Measurements from ENCODE around the gene CRLF1.
A peak's percentile ranks its signal among the peaks of the same experiment; 100 is the strongest.

The CRLF1 gene, protein sequence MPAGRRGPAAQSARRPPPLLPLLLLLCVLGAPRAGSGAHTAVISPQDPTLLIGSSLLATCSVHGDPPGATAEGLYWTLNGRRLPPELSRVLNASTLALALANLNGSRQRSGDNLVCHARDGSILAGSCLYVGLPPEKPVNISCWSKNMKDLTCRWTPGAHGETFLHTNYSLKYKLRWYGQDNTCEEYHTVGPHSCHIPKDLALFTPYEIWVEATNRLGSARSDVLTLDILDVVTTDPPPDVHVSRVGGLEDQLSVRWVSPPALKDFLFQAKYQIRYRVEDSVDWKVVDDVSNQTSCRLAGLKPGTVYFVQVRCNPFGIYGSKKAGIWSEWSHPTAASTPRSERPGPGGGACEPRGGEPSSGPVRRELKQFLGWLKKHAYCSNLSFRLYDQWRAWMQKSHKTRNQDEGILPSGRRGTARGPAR

DNA sequence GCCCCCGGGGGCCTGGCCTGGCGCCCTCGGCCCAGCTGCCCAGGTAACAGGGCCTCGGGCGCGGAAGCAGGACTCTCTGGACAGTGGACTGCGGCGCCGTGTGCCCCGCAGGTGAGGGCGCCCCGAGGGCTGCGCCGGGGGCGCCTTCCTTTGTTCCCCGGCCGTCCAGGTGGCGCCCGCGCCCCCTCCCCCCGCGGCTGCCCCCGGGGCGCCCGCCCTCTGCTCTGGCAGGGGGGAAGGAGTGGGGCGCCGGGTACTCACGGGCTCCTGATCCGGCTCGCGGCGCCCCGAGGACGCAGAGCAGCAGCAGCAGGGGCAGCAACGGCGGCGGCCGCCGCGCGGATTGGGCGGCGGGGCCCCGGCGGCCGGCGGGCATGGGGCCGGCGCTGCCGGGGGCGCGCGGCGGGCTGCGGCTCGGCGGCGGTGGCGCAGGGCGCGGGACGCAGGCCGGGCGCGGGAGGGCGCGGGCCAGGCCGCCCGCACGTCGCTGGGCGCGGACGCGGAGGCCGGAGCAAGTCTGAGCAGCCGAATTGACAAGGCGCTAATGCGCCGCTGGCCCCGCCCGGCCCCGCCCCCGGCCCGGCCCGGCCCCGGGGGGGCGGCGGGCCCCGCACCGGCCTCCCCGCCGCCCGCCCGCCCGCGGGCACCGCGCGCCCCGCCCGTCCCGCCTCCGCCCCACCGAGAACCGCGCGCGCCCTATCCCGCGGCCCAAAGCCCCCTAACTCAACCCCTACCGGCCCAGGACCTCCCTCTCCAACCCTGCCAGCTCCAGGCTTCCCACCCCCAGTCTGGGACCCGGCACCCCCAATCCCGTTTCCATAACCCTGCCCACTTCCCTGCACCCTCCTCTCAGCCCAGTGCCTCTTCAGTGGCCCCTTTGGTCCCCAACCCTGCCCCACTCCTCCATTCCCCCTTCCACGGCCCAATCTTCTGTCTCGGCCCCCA is at the start of gene CRLF1:
CRLF1 (minus strand) TSS at position 519 of the 945 bp plus-strand sequence; CDS start at position 376, 143 bp downstream.
- no peak for DNase-seq

DNA sequence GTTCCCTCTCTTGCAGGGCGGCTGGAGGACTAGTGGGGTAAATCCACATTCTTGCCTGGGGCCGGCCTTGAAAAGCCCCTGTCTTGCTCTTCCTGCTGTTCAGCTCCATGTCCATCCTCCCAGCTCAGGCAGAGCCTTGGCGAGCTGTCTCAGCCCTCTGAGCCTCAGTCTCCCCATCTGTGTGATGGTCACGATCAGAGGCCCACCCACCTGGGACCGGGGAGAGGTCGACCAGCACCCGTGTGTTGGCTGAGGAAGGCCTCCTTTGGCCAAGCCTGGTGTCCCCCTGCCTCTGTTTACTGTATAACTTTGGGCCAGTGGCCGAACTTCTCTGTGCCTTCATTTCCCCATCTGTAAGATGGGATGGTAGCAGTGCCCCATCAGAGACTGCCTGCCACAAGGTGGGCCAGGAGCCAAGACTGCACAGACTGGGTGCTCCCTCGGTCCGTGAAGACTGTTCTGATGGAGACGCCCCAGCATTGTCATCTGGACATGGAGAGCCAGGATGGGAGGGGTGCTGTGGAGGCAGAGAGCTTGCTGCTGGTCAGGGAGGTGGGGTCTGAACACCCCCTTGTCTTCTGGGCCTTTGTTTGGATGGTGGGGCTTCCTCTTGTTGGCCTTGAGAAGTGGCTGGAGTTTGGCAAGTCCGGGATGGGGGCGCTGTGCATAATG is 48.7 kb upstream of the CRLF1 start:
- DNase-seq, result no peak

DNA sequence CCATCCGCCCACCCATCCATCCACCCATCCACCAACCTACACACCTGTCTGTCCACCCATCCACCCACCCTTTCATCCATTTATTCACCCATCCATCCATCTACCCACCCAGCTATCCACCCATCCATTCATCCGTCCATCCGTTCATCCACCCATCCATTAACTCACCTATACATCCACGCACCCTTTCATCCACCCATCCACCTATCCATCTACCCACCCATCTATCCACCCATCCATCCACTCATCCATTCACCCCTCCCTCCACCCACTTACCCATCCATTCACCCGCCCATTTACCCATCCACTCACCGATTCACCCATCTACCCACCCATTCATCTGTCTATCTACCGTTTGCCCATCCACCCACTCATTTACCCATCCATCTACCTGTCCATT is 47.9 kb upstream of the CRLF1 start:
- no peak for DNase-seq

DNA sequence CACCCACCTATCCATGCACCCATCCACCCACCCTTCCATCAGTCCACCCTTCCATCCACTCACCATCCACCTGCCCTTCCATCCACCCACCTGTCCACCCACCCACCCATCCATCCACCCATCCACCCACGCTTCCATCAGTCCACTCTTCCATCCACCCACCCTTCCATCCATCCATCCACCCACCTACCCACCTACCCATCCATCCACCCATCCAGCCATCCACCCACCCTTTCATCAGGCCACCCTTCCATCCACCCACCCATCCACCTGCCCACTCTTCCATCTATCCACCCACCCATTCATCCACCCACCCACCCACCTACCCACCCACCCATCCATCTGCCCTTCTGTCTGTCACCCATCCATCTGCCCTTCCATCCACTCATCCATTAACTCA is 47.3 kb upstream of the CRLF1 start:
- no peak for DNase-seq

DNA sequence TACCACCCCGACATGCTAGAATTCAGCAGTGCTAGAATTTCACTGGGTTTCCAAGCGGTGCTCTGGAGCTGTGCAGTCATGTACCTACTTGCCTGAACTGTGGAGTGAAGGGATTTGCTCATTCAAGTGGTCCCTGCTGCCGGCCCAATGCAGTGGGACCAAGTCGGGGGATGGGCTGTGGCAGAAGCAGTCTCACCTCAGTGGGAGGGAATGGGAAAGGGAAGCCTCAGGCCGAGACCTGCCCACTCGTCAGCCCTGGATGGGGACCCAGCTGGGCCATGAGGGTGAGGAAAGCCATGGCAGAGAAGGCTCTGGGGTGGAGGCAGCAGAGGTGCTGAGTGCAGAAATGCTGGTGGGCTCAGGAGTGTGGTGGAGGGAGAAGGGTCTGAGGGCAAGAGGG is 45.1 kb upstream of the CRLF1 start:
- DNase-seq, result no peak

DNA sequence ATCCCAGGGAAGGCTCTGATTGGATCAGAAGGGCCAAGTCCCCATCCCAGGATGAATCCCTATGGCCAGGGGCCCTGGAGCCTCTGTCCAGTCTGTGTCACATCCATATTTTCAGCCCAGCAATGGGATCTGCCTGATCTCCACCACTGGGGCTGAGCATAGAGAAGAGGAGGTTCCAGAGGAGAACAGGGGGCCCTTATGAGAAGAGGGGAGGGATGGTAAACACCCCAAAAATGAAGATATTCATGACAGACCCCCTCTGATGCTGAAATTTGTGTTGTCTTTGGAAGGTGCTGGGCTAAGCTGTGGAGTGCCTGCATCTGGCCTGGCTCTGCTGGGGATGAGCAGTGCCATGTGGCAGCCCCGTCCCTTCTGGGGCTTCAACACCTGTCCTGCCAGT is 44.7 kb upstream of the CRLF1 start:
- DNase-seq, result no peak

DNA sequence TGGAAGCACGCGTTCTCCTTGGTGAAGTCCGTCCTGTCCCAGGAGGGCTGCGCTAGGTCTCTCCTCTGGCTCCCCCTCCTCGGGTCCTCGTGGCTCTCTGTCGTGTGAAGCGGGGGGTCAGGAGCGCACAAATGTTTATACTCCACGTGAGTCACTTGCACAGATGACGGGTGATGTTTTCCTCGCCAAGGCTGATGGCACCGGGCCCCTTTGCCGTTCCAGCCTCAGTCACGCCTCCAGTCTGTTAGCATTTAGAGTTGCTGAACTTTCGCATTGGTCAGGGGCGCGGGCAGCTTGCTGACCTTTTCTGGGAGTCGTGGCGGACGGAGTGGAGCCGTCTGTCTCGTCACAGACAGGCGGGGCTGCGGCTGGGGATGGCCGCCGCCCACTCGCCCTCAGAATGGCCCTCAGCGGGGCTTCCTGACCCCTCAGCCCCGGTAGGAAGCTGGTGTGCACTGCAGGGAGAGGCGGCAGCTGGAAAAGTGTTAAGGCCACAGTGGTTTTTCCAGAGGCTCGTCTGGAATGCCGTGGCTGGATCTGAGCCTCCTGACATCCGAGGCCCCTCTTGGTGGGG is 44.0 kb upstream of the CRLF1 start:
- DNase-seq, result peak; percentile 46

DNA sequence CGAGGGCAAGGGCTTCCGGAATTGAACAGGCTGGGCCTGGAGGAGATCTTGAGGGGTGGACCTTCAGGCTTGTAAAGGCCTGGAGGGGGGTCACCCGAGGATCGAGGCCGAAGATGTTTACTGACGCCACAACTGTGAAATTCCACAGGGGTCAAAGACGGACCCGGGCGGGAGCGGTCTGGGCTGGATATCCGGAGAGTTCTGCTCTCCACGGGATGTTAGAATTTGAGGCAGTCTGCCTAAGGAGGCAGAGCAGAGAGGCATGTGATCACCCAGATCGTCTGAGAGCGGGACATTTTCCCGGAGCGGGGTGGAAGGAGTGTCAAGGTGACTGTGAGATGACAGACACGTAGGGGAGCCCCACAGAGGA is 43.4 kb upstream of the CRLF1 start:
- no peak for DNase-seq

DNA sequence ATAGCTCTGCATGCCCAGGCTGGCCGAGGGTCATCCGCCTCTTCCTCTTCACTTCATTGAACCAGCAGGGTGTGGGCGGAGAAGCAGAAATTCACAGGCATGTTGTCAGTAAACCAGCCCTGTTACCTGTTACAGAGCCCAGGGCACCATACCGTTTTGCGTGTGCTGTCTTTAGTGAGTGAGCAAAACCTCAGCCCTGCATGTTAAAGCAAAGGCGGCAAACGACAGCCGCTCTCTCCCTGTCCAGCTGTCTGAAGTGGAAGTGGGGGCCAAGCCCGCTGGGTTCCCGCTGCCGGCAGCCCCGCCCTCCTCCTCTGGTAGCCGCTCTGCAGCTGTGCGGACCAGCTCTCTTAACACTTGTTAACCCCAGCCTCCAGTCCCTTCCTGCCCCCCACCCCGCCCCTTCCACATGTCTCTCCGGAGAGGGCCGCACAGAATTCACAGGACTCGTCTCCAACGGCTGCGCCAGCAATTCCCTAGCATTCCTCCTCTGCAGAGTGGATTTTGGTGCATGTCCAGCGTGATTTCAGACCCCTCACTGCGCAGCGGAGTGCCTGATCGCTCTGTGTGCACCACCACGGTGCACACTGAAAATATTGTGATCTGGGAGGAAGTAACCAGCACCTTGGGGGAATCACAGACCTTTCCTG is 42.9 kb upstream of the CRLF1 start:
- no peak for DNase-seq

DNA sequence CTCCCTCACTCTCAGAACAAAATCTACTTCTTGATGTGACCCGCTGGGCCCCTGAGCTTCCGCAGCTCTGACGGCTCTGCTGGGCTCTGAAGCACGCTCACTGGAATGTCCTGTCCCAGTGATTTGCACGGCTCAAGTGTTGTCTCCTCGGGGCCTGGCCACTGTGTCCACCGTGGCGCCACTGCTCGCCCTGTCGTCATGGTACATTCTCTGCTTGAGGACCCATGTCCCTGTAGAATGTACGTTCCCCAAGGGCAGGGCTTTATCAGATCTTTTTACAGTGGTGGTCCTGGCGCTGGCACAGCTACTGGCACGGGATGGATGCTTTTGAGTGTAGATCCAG is 42.3 kb upstream of the CRLF1 start:
- DNase-seq, result no peak

DNA sequence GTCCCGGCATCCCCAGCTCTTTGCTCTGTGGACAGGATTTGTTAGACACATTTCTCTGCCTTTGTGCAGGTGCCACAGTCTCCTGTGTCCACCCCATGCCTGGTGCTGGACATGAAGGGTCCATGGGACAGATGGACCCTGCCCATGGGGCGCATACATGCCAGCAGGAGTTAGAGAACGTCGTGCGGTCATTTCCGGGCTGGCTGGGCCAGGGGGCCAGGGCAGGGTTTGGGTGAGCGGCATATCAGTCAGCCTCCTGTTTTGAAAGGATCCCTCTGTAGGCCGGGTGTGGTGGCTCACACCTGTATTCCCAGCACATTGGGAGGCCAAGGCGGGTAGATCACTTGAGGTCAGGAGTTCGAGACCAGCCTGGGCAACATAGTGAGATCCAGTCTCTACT is 41.2 kb upstream of the CRLF1 start:
- DNase-seq, result no peak

DNA sequence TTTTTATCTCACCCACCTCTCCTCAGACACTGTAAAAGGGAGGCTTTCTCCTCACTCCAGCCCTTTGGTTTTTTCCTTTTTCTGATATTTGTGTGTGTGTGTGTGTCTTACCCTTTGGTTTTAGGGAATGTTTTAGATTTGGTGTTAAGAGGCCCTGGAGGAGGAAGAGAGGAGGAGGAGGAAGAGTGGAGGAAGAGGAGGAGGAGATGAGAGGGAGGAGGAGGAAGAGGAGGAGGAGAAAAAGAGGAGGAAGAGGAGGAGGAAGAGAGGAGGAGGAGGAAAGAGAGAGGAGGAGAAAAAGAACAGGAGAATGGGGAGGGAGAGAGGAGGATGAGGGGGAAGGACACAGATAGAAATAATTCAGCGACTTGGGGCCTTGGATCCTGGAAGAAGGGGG is 40.8 kb upstream of the CRLF1 start:
- no peak for DNase-seq

DNA sequence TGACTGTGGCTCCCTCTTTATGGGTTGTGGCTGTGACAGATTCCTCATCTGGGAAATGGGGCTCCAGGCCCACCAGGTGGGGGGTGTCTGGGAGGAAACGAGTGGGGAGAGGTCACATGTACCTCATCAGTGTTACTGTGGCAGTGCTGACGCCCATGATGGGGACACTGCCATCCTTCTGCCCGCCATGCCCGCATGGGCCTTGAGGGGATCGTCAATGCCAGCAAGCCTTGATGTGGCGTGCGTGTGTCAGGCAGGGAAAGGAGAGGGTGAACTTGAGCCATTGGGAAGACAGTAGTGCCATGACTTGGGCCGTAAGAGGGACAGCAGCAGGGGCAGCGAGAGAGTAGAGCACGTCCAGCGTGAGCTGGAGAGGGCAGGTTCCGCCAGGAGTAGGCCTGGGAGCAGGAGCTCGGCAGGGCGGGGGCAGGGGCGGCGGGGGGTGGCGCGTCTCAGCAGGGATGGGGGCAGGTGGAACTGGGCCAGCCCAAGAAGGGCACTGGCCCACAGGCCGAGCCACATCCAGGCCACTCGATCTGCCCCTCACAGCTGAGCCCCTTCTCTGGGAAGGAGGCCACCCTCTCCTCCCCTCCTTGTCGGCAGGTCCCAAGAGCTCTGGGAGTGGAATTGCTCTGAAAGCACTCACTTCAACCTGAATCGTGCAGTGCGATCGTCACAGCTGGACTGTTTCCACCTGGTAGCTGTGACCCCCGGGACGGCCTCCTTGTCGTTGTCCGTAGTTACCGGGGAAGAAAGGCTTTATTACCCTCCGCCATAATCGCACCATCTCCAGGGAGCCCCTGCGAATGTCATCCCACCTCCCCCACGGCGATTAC is 40.2 kb upstream of the CRLF1 start:
- no peak for DNase-seq

DNA sequence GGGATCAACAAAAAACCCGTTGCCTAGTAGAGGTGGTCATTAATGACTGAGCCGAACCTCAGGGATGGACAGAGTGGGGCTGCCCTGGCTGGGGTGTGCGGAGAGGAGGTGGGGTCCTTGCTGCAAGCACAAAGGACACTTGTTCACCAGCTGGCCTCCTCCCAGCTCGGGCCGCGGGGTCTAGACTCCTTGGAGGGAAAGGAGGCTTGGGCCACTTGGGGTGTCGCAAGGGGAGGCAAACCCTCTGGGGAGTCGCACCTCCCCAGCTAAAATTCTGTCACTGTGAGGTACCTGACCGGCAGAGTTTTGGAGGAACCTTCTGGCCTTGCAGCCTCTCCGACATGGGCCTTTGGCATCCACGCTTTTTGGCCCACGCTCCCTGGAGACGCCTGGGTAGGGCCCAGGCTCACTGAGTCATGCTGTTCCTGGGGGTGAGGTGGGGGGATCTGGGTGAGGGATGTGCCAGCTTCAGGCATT is 38.5 kb upstream of the CRLF1 start:
- no peak for DNase-seq

DNA sequence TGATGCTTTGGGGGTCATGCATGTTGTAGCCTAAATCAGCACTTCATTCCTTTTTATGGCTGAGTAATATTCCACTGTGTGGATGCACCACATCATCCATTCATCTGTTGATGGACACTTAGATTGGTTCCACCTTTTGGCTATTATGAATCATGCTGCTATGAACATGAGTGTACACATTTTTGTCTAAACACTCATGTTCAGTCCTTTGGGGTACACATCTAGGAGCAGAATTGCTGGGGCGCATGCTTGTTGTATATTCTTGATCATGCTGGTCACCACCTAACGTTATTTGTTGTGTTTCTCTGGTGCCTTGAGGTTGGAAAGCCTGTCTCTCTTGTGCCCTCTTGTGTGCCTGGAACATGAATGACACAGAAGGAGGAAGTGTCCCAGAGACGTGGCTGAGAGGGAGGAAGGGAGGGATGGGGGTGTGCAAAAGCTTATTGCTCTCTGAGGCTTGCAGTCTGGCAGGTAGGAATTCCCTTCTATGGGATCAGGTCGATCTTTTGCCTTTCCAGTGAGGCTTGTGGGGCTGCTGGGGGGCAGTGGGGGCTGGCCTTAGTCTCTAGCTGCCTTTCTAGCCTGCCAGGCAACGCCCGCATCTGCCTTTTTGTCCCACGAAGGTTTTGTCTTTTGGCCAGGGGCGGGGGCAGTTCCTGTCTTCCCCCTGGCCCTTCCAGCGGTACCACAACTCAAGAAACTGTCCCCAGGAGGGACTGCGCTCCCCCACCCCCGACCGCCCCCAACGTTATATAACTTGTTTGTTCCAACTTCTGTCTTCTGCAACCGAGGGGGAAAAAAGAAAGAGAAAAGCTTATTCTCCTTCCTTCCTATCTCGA is 37.8 kb upstream of the CRLF1 start:
- no peak for DNase-seq

DNA sequence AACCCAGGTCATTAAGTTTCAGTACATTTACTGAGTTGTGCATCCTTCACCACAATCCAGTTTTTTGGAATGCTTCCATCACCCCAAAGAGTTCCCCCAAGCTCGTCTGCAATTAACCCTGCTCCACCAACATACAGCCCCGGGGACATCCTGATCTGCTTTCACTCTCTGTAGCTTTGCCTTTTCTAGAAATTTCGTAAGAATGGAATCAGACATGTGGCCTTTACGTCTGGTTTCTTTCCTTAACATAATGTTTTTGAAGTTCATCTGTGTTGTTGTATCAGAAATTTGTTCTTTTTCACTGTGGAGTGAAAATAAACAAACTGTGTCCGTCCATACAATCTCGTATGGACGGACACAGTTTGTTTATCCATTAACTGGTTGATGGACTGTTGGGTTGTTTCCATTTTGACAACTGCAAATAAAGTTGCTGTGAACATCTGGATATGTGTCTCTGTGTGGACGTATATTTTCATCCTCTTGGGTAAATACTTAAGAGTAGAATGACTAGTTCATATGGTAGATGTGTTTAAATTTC is 33.2 kb upstream of the CRLF1 start:
- no peak for DNase-seq

DNA sequence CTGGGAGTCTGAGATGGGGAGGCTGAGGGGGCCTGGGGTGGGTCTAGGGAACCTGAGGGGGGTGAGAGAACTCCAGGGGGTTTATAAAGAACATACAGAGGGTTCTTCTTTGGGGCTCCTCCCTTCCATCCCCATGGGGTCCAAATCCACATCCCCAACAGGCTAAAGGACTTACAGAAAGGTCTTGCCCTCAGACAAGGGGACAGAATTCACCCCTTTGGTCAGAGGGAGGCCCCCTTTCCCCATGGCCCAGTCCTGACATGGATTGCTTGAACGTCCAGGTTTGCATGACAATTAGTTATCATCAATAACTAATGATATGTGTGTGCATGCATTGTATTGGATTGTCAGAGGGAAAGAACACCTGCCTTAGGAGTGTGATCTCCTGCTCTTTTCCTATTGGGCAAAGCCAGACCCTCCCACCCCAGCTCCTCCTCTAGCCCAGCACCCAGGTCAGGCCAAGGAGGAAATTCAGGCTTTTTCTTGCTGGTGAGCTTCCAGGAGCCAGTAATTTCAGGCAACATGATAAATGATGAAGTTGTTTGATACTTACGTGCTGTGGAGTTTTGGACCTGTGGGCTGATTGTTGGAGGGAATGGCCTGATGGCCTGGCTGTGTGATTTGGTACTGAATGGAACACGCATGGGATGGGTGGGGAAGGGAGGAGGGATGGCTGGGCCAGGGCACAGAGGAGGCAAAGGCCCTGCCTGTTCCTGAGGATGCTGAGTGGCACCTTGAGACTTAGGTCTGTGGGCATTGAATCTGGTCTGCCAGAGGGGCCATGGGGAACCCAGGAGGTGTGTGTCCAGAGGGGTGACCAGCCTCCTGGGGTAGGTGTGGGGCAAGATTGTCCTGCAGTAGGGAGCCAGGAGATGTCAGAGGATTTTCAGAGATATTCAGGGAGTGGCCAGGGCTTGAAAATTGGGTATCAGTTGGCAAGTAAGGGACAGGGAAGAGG is 31.4 kb upstream of the CRLF1 start:
- no peak for DNase-seq

DNA sequence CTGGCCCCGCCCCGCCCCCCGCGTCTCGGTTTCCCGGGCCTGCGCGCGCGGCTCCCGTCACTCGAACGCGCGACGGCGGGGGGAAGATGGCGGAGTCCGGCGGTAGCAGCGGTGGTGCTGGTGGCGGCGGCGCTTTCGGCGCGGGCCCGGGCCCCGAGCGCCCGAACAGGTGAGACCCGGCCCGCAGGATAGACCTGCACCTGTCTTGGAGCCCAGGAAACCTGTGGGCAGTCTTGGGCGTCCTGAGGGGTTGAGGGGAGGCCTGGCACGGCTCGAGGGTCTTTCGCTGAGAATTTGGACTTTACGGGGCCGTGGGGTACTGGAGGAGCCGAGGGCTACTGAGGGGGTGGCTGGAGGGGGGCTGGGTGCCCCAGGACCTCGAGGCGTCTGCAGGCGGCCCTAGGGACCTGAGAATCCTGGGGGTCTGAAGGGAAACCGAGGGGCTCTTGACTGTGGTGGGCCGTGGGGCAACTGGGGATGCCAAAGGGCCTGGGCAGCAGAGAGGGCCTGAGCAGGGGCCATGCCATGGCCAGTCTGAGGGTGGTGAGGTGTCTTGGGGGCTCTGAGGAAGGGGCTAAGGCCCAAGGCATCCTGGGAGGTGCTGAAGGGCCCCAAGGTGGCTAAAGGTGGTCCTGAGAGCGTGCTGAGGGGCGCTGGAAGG is 30.5 kb upstream of the CRLF1 start, which contains the start of gene KLHL26:
KLHL26 (plus strand) TSS at position 60 of the 661 bp plus-strand sequence; CDS start at position 87, 27 bp downstream.
- no peak for DNase-seq

All from fibroblast of skin of right biceps (primary cell).